ENCODE data around the gene OR2F1. TPM values are rescaled to one million over a fixed set of nuclear protein-coding genes. Genes with fewer than 3 reads are reported as not detected.

OR2F1 gene
- total RNA-seq, 1 donor from 2014 or later: not detected

DNA sequence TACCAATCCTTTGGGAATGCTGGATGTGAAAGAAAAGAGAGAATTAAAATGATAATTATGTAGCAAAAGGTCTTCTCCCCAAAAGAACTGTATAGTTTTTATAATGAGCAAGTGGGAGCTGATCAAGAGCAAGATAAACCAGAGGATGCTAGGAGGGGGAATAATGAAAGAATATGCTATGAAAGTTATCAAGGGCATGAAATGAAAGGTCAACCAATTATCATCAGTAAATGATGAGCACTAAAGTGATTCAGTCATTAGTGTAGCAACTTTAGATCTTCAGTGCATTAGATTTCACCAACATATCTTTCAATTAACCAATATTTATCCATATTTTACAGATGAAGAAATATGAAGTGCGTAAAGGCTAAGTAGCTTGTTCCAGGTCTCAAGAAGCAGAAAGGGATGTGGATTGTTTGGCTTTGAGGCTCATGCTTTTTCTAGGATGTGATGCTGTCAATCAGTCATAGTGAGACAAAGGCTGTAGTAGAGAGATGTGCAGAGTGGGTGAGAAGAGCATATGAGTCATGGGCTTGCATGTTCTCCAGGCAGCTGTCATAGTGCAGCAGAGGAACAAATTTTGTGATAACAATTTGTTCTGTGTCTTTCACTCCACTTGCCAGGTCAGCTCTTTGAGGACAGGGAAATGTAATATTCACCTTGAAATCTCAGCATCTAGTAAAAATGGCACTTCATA is 25.3 kb upstream of the OR2F1 start:
- Mint-ChIP-seq H3K4me3 (no peak overlapping the region), H3K27me3 (ENCODE audit: low read depth) (peaks cover 14% of the 10 kb centered on the region), H3K27ac (no peak overlapping the region), H3K36me3 (no peaks in the 10 kb centered on the region), H3K9me3 (peaks cover 6% of the 10 kb centered on the region), H3K4me1 (no peaks in the 10 kb centered on the region)
- DNase-seq (ENCODE audit: low spot score in 2 of 2, unreplicated experiment in 2 of 2): no peak
- TF ChIP-seq, protein P1, sequence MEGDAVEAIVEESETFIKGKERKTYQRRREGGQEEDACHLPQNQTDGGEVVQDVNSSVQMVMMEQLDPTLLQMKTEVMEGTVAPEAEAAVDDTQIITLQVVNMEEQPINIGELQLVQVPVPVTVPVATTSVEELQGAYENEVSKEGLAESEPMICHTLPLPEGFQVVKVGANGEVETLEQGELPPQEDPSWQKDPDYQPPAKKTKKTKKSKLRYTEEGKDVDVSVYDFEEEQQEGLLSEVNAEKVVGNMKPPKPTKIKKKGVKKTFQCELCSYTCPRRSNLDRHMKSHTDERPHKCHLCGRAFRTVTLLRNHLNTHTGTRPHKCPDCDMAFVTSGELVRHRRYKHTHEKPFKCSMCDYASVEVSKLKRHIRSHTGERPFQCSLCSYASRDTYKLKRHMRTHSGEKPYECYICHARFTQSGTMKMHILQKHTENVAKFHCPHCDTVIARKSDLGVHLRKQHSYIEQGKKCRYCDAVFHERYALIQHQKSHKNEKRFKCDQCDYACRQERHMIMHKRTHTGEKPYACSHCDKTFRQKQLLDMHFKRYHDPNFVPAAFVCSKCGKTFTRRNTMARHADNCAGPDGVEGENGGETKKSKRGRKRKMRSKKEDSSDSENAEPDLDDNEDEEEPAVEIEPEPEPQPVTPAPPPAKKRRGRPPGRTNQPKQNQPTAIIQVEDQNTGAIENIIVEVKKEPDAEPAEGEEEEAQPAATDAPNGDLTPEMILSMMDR (IDR thresholded peaks at IDR 0.05; ENCODE audit: unreplicated experiment): no peak

DNA sequence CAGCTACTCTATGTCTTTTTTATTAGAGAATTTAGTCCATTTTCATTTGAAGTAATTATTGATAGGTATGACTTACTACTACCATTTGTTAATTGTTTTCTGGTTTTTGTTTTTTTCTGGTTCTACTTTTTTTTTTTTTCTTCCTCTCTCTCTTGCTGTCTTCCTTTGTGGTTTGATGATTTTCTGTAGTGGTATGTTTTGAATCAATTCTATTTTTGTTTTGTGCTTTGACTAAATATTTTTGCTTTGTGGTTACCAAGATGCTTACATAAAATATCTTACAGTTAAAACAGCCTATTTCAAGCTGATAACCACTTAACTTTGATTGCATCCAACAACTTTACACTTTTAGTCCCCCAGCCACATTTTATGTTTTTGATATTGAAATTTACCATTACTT is 22.9 kb upstream of the OR2F1 start:
- no peak for DNase-seq (ENCODE audit: low spot score in 2 of 2, unreplicated experiment in 2 of 2)
- Mint-ChIP-seq H3K4me1 (peaks cover 12% of the 10 kb centered on the region), H3K27ac (no peak overlapping the region), H3K36me3 (no peaks in the 10 kb centered on the region), H3K27me3 (ENCODE audit: low read depth) (peaks cover 14% of the 10 kb centered on the region), H3K9me3 (peaks cover 6% of the 10 kb centered on the region), H3K4me3 (no peak overlapping the region)
- TF ChIP-seq, protein P1 (IDR thresholded peaks at IDR 0.05; ENCODE audit: unreplicated experiment): no peak

DNA sequence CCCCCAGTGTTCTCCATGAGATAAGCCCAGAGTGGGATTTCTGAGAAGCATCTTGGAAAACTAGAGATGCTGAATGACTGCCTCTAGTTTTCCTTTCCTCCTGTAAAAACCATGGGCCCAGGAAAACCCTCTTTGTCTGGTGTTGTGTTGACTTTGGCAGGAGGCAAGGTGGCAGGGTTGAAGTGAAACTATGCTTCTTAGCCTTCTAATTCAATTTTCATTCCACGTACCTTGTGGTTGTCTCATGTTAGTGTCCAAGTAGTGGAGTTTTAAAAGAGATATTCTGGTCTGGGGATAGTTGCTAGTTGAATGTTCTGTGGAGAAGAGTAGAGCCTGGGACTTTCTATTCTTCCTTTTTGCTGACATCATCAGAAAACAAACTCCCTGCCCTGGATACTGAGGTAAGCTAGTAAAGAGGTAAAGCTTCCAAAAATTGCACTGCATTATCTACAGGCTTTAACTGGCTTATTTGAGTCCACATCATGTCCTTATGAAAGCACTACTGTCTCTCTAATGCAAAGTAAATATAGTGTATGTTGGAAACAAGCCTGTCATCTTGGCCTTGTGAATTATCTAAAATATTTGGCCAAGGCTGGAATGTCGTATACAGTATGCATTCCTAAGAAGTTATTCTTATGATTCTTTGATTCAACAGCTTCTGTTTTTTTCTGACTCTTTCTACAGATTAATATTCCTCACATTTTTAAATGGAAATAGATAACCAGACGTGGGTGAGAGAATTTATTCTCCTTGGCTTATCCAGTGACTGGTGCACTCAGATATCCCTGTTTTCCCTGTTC is 19.9 kb upstream of the OR2F1 start, which contains the start of gene OR2F2:
OR2F2 (plus strand) TSS at position 708 of the 800 bp plus-strand sequence; CDS start at position 708, 0 bp downstream.
- TF ChIP-seq, protein P1 (IDR thresholded peaks at IDR 0.05; ENCODE audit: unreplicated experiment): no peak
- Mint-ChIP-seq H3K27me3 (ENCODE audit: low read depth) (peaks cover 10% of the 10 kb centered on the region), H3K4me3 (no peak within 1 kb of the TSS), H3K9me3 (peaks cover 6% of the 10 kb centered on the region), H3K4me1 (peaks cover 12% of the 10 kb centered on the region), H3K36me3 (no peaks in the 10 kb centered on the region), H3K27ac (peak within 1 kb of the TSS; percentile 68)
- no peak for DNase-seq (ENCODE audit: low spot score in 2 of 2, unreplicated experiment in 2 of 2)

DNA sequence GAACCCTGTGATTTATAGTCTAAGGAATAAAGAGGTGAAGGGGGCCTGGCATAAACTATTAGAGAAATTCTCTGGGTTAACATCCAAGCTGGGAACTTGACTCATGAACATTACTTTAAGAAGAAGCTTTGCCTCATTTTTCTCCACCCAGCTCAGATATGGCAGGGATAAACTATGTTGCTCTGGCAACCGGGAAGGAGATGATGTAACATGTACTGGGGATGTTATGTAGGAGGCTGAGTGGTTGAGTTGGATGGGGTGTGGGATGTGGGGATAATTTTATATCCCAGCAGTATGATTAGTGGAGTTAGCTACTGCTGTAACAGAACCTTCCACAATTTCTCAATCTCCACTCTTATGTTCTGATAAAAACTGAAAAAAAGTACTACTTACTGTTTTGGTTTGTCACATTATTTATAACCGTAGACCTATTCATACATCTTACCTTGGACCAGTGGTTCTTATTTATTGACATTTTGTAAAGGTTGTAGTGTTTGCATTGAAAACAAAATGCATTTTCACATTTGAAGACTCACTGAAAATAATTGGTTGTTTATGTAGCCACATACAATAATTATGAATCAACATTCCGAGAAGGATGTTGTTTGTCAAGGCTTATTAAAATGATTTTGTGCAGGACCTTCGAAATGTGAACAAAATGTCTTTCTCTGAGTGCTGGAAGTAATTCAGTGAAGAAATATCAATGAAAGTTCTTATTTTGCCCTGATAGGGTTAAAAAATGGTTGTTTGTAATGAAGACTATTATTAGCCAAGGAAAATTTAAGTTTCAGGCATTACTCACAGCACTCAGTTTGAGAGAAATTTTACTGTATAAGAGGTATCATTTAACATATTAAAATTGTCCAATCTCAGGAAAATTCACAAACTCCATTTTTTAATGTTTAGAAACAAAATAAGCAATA is 18.3 kb upstream of the OR2F1 start:
- peaks cover 12% of the 10 kb centered on the region for H3K4me1 Mint-ChIP-seq
- H3K4me3 Mint-ChIP-seq: no peak overlapping the region
- H3K36me3 Mint-ChIP-seq: no peaks in the 10 kb centered on the region
- H3K27me3 Mint-ChIP-seq (ENCODE audit: low read depth): peaks cover 6% of the 10 kb centered on the region
- H3K9me3 Mint-ChIP-seq: peaks cover 6% of the 10 kb centered on the region
- no peak overlapping the region for H3K27ac Mint-ChIP-seq
- TF ChIP-seq, protein P1 (IDR thresholded peaks at IDR 0.05; ENCODE audit: unreplicated experiment): no peak
- no peak for DNase-seq (ENCODE audit: low spot score in 2 of 2, unreplicated experiment in 2 of 2)
